ENCODE measurements around the gene RSAD1.
"Not testable (repeated sequence)": the region's sequence is repeated elsewhere in the genome, so short reads cannot be mapped to it uniquely, and the experiment has no call there.

RSAD1 gene

DNA sequence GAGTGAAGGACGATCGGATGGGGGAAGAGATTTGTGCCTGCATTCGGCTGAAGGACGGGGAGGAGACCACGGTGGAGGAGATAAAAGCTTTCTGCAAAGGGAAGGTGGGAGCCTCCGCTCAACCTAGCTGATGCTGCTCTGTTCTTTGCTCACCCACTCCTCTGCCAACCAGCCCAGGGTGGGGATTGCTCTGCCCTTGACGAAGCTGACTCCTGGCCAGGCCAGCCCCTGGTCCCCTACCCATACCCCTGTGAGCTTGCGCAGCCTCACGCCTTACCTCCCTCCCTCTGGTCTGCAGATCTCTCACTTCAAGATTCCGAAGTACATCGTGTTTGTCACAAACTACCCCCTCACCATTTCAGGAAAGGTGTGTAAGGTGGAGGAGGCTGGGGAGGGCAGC lies 4.8 kb upstream of the RSAD1 start:
- no peak for DNase-seq

DNA sequence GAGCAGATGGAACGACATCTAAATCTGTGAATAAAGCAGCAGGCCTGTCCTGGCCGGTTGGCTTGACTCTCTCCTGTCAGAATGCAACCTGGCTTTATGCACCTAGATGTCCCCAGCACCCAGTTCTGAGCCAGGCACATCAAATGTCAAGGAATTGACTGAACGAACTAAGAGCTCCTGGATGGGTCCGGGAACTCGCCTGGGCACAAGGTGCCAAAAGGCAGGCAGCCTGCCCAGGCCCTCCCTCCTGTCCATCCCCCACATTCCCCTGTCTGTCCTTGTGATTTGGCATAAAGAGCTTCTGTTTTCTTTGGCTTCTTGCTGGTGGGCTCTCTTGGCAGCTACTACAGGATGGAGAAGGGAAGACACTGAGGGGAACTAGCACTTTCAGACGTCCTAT lies 4.1 kb upstream of the RSAD1 start:
- no peak for DNase-seq

DNA sequence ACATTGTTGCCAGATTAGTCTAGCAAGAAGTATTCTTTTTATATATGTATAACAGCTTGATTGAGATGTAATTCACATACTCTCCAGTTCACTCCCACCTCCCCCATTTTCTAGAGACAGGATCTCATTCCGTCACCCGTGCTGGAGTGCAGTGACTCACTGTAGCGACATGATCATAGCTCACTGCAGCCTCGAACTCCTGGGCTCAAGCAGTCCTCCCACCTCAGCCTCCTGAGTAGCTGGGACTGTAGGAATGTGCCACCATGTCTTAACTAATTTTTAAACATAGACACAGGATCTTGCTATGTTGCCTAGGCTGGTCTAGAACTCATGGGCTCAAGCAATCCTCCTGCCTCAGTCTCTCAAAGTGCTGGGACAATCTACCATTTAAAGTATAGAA lies 3.3 kb upstream of the RSAD1 start:
- no peak for DNase-seq

DNA sequence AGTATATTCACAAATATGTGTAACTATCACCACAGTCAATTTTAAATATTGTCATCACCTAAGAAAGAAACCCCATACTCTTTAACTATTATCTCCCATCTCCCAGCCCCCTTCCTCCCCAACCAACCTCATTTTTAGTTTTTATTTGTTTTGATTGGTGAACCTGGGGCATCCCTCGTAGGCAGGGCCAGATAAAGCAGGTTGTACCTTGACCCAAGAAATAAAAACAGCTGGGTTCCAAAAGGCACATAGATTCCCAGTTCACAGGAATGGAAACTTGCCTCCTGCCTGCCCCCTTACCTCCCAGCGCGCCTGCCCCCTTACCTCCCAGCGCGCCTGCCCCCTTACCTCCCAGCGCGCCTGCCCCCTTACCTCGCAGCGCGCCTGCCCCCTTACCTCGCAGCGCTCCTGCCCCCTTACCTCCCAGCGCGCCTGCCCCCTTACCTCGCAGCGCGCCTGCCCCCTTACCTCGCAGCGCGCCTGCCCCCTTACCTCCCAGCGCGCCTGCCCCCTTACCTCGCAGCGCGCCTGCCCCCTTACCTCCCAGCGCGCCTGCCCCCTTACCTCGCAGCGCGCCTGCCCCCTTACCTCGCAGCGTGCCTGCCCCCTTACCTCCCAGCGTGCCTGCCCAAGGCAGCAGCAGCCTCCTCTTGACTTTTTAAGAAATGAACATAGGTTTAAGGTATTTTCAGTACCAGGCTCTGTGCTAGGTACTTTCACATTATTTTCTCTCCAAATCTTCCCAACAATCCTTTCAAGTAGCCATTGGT lies 2.7 kb upstream of the RSAD1 start:
- not testable (repeated sequence) for DNase-seq

DNA sequence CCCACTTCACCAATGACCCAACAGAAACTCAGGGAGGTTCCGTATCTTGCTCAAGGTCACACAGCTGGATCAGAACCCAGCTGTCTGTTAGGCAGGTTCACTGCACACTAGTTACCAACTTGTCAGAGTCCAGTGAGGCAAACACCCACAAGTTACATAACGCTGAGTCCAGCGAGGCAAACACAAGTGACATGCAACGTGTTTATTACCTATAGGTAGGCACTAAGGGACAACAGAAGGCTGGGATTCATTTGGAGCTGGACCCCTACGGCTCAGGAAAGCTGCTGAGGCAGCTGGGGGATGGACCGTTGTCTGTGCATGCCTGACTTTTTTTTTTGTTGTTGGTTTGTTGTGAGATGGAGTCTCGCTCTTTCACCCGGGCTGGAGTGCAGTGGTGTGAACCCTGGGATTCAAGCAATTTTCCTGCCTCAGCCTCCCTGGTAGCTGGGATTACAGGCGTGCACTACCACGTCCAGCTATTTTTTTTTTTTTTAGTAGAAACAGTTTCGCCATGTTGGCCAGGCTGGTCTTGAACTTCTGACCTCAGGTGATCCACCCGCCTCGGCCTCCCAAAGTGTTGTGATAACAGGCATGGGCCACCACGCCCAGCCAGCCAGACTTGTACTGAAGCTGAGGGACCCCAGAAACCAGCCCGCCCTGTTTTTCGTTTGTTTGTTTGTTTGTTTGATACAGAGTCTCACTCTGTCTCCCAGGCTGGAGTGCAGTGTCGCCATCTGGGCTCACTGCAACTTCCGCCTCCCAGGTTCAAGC lies 1.9 kb upstream of the RSAD1 start:
- DNase-seq = peak in 1 of 2 experiments; percentile 44

DNA sequence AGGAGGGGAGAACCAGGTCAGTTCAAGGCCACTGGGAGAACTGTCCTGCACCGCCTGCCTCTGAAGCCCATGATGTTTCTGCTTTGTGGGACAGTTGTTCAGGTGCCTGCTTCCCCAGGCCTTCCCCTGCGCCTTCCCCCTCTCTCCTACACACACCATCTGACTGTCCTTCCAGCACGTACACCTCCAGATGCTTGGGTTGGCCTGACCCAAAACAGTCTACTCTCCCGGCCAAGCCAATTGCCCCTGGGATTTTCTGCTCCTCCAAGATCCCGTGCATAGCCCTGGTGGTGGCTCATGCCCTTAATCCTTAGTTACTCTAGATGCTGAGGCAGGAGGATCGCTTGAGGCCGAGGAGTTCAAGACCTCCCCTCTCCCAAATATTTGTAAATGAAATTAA lies 684 bp upstream of the RSAD1 start:
- DNase-seq = no peak

DNA sequence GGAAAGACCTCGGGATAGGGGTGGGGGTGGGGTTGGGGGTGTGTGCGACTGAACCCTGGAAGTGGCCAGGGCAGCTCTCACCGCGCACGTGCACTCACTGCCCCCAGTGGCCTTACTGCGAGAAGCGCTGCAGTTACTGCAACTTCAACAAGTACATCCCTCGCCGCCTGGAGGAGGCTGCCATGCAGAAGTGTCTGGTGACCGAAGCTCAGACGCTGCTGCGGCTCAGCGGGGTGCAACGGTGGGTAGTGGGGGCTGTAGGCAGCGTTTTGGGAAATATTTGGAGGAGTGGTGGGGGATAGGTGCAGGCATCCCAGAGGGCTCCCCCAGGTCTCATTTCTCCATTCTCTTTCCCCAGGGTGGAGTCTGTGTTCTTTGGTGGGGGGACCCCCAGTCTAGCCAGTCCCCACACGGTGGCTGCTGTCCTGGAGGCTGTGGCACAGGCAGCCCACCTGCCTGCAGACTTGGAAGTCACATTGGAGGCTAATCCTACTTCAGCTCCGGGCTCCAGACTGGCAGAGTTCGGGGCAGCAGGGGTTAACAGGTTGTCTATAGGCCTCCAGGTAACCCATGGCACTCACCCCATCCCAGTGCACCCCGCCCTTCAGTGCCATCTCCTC lies 972 bp downstream of the RSAD1 start:
- no peak for DNase-seq

DNA sequence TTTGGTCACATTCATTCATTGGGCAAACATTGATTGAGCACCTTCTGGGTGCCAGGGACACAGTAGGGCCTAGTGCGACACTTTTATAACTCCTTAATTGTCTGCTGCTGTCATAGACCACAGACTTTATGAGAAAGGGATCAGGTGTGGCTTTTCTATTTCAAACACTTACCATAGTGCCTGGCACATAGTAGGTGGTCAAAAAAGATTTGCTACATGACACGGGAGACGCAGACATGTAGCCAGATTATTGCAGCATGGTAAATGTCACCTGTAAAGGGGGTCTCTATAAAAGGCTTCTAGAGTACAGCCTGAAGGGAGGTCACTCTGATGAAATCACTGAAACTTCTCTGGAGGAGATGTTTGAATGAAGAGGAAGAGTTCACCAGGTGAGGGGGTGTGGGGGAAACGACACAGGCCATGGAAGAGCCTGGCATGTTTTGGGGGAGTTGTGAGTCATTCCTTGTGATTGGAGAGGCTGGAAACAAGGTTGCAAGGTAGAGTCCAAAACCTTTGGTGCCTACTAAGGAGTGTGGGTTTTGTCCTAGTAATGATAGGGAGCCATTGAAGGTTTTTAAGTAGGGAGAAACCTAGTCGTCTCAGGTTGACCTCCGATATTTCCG lies 1.6 kb downstream of the RSAD1 start:
- no peak for DNase-seq

DNA sequence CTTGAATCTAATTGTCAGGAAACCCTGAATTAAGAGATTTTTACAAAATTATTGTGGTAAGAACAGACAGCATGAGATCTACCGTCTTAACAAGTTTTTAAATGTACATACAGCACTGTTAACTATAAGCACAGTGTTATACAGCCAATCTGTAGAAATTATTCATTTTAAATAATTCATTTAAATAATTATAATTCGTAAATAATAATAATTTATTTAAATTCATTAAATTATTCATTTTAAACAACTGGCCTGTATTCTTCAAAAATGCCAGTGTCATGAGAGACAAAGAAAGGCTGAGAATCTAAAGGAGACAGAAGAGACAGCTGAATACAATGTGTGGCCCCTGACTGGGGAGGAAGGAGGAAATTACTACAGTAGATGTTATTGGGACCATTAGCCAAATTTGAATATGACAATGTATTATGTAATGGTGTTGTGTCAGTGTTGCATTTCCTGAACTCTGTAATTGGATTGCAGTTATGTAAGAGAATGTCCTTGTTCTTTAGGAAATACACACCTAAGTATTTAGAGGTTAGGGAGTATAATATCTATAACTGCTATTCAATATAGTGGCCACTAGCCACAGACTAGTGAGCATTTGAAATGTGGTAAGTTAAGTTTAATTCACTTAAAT lies 2.3 kb downstream of the RSAD1 start:
- no peak for DNase-seq

DNA sequence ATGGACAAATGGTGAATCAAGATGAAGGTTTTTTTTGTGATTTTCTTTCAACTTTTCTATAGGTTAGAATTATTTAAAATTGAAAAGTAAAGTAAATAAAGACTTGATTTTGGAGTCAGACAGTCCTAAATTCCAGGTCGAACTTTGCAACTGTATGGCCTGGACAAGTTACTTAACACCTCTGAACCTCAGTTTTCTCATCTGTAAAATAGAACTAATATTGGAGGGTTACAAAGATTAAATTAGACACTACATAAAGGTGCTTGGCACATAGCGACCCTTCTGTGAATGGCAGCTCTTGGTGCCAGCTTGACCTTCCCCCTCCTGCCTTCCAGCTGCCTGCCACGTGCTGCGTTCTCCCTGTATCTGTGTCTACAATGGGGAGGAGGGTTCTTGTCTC lies 3.0 kb downstream of the RSAD1 start:
- no peak for DNase-seq

DNA sequence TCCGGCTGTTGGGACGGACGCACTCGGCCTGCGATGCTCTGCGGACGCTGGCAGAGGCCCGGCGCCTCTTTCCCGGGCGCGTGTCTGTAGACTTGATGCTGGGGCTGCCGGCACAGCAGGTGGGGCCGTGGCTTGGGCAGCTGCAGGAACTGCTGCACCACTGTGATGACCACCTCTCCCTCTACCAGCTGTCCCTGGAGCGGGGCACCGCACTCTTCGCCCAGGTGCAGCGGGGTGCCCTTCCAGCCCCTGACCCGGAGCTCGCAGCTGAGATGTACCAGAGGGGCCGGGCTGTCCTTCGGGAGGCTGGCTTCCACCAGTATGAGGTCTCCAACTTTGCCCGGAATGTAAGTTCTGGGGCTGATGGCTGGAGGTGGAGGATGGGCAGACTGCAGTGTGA lies 3.5 kb downstream of the RSAD1 start:
- DNase-seq = no peak

DNA sequence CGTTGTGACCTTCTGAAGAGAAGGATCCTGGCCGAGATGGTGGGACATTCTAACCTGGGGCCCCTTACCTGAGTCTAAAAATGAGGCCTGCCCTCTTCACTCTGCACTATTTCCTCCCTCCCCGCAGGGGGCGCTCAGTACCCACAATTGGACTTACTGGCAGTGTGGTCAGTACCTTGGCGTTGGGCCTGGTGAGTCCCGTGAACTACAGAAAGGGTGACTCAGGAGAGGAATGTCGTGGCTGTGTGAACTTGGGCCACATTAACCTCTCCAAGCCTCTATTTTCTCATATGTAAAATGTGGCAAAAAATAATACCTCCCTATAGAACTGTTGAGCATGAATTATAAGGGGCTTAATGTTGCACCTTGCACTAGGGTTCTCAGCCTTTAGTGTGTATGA lies 3.9 kb downstream of the RSAD1 start:
- DNase-seq = peak; percentile 66 to 83

DNA sequence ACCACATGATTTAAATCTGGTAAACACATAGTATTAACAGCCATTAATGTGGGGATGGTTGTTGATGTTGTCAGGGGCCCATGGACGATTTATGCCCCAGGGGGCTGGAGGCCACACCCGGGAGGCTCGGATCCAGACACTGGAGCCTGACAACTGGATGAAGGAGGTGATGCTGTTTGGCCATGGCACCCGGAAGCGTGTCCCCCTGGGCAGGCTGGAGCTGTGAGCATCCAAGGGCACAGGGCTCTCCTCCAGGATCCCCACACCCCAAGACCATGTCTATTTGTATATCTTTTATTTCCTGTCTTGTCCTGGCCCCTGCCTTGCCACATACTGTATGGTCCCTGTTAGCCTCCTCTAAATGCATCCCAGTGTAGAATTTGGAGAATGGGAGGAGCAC lies 4.6 kb downstream of the RSAD1 start:
- no peak for DNase-seq

DNA sequence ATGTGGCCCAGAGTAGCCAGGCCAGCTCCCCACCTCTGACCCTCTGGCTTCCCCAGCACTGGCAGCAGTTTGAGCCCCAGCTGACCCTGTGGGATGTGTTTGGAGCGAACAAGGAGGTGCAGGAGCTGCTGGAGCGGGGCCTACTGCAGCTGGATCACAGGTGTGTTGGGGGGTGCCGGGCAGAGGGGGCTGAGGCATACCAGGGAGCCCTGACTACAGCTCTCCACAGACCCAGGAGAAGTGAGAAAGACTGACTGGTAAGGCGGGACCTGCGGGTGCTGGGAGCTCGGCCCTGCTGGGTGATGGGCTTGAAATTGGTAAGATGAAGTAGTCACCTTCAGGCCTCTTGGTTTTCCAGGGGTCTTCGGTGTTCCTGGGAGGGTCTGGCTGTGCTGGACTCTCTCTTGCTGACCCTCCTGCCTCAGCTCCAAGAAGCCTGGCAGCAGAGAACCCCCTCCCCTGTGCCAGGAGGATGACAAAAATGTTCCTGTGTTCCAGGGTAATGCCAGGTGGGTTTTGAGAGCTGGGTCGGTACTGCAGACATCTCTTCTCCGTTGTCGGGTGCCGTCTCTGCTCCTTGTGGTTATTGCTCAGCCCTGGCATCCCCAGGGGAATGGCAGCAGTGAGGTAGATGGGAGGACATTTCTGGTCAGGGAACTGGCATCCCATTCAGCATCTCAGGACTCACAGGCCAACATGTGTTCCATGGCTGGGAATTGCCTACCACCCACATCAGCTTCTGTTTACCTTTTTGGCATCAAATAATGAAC lies 5.9 kb downstream of the RSAD1 start:
- no peak for DNase-seq

DNA sequence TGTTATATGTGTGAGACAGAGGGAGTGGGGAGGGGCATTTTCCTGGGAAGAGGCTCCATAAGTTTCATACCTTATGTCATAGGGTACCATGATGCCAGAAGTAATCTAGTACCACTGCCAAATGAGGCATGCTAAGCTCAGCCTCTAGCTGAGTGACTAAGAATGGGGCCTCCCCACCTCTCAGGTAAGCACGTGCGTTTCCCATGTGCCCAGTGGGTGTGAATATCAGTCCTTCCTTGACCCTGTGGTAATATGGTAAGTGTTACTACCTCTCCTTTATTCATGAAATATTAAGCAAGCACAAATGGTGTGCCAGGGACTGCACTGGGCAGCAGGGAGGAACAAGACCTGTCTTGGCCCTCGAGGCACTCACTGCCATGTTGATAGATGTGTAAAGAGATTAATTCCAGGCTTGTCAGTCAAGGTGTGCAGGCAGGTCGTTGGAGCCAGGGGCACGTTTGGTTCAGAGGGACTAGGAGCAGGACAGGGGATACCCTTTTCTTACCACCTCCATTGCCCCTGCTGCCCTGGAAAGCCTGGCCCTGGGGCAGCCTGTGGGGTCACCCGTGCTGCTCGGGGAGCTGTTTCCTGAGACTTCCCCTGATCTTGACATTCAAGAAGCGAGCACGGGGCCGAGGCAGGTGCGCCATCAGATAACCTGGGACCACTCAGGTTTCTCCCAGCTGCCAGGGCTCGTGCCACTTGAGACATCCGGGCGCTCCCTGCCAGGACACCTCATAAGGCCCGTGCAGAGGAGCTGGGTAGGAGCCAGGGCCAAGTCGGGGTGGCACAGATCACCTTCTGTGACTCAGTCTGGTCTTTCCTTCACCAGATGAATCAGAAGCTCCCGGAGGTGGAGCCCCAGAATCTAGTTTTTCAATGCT lies 8.8 kb downstream of the RSAD1 start:
- no peak for DNase-seq

DNA sequence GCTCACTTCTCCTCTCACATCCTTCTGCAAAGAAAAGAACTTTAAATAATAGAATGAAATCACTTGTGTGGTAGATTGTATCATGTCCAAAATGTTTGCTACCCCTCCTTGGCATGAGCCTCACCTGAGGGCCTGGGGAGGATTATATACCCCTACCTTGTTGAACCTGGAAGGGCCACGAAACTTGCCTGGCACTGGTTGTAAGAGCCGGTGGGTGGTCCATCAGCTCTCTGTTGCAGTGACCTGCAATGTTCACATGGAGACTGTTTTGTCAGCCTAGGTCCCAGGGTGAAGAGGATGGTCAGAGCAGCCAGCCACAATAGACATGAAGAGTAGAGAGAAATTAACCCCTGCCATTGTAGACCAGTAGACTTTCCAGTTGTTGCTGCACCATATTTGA lies 10.2 kb downstream of the RSAD1 start:
- DNase-seq = no peak

DNA sequence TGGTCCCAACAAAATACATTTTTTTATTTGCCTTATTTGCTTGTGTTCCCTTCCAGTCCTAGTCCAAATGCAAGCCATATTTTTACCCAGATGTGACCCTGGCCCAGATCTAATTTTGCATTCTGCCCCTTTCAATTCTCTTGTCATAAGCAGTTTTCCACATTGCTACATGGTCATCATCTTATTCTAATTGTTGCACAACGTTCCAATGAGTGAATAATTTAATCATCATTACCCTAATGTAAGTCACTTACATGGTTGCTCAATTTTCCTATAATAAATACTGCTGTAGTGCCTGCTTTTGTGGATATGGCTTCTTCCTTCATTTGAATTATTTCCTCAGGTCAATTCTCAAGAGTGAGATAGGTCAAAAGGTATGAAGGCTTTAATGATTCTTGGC lies 12.8 kb downstream of the RSAD1 start:
- no peak for DNase-seq

DNA sequence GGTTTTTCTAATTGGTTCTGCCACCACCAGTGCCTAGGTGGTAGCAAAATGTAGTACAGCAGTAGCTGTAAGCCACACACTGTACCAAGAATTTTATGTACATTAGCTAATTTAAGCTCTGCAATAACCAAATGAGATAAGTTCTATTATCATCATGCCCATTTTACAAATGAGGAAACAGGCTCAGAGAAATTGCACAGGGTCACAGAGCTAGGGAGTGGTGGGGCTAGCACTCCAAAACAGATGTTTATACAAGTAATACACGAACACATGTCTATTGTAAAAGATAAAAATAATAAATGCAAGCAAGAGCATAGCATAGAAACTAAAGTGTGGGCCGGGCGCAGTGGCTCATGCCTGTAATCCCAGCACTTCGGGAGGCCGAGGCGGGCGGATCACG lies 13.6 kb downstream of the RSAD1 start:
- no peak for DNase-seq

DNA sequence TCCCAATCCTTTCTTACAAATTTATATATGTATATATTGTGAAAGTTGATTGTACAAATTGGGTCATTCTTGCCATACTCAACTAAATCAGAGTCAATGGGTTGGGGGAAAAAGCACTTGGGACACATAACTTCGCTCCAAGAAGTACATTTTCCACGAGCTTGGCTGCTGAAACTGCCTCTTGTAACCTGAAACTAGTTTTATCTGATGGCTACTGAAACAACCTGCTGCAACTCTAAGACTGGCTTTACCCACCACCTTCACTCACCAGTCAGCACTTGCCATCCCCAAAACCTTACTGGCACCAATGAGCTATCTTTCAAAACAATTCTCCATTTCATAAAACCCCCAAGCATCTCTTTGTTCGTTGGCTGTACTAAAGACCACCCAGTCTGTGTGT lies 15.1 kb downstream of the RSAD1 start:
- DNase-seq = no peak

DNA sequence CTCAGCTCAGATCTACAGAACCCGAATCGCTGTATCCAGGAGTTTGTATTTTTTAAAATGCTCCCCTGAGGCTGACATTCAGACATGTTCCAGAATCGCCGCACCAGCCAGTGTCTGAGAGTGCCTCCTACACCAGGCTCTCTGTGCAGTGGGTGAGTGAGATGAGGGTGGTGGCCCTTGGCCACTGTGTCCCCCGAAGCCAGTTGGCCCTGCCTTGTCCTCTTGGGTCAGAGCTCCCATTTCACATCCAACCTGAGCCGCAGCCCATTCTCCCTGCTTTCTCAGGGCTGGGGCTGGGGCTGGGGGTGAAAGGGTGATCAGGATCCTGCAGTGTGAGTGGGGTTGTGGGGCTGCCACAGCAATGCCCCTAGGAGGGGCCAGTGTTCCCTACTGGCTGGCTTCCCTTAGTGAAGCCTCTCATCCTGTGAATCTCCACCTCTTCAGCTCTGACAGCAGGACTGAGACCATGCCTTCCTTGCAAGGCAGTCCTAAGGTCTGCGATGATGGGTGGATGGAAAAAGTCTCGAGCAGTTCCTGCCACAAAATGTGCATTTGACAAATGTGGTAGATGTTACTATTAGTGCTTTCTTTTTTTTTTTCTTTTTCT lies 16.7 kb downstream of the RSAD1 start:
- DNase-seq = no peak

DNA sequence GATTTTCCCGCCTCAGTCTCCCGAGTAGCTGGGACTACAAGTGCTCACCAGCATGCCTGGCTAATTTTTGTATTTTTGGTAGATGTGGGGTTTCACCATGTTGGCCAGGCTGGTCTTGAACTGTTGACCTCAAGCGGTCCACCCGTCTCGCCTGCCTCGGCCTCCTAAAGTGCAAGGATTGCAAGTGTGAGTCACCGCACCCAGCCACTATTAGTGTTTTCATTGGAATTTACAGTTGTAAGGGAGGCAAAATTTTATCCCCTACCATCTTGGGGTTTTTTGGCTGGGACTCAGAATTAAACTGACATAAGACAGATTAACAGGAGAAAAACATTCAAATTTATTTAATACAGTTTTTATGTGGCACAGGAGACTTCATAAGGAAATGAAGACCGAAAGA lies 17.3 kb downstream of the RSAD1 start:
- DNase-seq = no peak

All from cerebellar nuclear complex (tissue), 1 donor.